NB4 (cell line): ENCODE measurements around the gene FLRT1.

ENCODE experiments used
- DNase-seq: peaks from one replicate; pipeline ENCODE4 v3.0.0; 2010; ENCODE audit warnings: low read depth
- H3K4me3 ChIP-seq: one replicate; pipeline ENCODE4 v1.5.1; 2011; ENCODE audit warnings: mild to moderate bottlenecking, low read depth, low read length, moderate library complexity
- CTCF ChIP-seq: IDR thresholded peaks from one replicate; pipeline ENCODE4 v1.5.1; 2012; ENCODE audit warnings: low read depth, low read length
- MAX ChIP-seq: IDR thresholded peaks from 2 replicates; pipeline ENCODE4 v1.6.1; 2011; ENCODE audit warnings: low read depth, low read length
- MYC ChIP-seq: IDR thresholded peaks from 2 replicates; pipeline ENCODE4 v1.6.1; 2011; ENCODE audit warnings: low read depth, low read length
- POLR2A ChIP-seq: IDR thresholded peaks from 2 replicates; pipeline ENCODE4 v1.6.1; 2011; ENCODE audit warnings: mild to moderate bottlenecking; ENCODE audit not compliant: insufficient read length; ENCODE audit errors: extremely low read depth

Gene FLRT1

GRCh38 chr11:64057890-64058289, 22.2 kb downstream of the FLRT1 start:
- DNase-seq: no peak
- H3K4me3 ChIP-seq: no peak overlapping the region
- TF ChIP-seq MAX (no peak), POLR2A (no peak), CTCF (no peak), MYC (no peak)

GRCh38 chr11:64058494-64058893, 22.8 kb downstream of the FLRT1 start:
- TF ChIP-seq MAX (no peak), POLR2A (no peak), MYC (no peak), CTCF (no peak)
- H3K4me3 ChIP-seq: no peak overlapping the region
- DNase-seq: no peak

GRCh38 chr11:64059339-64060140, 23.8 kb downstream of the FLRT1 start:
- no peak overlapping the region for H3K4me3 ChIP-seq
- TF ChIP-seq MAX (no peak), POLR2A (no peak), MYC (no peak)

GRCh38 chr11:64060263-64060860, 24.6 kb downstream of the FLRT1 start:
- no peak for TF ChIP-seq POLR2A
- no peak for TF ChIP-seq CTCF
- no peak for TF ChIP-seq MAX
- TF ChIP-seq MYC: no peak
- H3K4me3 ChIP-seq: no peak overlapping the region
- DNase-seq: no peak

More at GRCh38 chr11:64059339-64060140, 23.8 kb downstream of the FLRT1 start:
- no peak for DNase-seq

- DNase-seq: no peak
- H3K4me3 ChIP-seq: no peak overlapping the region
- no peak for TF ChIP-seq MYC
- no peak for TF ChIP-seq POLR2A
- no peak for TF ChIP-seq CTCF
- no peak for TF ChIP-seq MAX
Measured at GRCh38 chr11:64060861-64061444, 25.2 kb downstream of the FLRT1 start.
